OCI-LY1 (cell line): ENCODE results near the gene KLF7.

Experiments
- H2AFZ ChIP-seq: fragments of 200-600 bp; sonication (generic), shearing (Covaris generic); 2 replicates; pipeline ENCODE4 v1.6.0; 2014; ENCODE audit warnings: antibody characterized with exemption, mild to moderate bottlenecking, low read length
- H3F3A ChIP-seq: fragments of 200-600 bp; sonication (generic), shearing (Covaris generic); 2 replicates; pipeline ENCODE4 v1.6.0; 2014; ENCODE audit warnings: mild to moderate bottlenecking, antibody characterized with exemption, low read length, moderate library complexity; ENCODE audit not compliant: insufficient read depth
- H3K27ac ChIP-seq: fragments of 200-600 bp; sonication (generic); 2 replicates; pipeline ENCODE4 v1.5.1; 2014; ENCODE audit warnings: low read length, mixed run types, mild to moderate bottlenecking, low read depth; ENCODE audit not compliant: poor library complexity, severe bottlenecking
- H3K27me3 ChIP-seq: fragments of 200-600 bp; sonication (generic); 2 replicates; pipeline ENCODE4 v1.6.0; 2014; ENCODE audit warnings: antibody characterized with exemption, mild to moderate bottlenecking, low read length, moderate library complexity; ENCODE audit not compliant: insufficient read depth
- H3K36me3 ChIP-seq: fragments of 200-600 bp; sonication (generic); 2 replicates; pipeline ENCODE4 v1.6.1; 2014; ENCODE audit warnings: mild to moderate bottlenecking, antibody characterized with exemption, low read length, moderate library complexity, mixed read lengths; ENCODE audit not compliant: insufficient read depth
- H3K4me1 ChIP-seq: fragments of 200-600 bp; sonication (generic); 2 replicates; pipeline ENCODE4 v1.5.1; 2014; ENCODE audit warnings: mild to moderate bottlenecking, low read length, moderate library complexity; ENCODE audit not compliant: insufficient read depth, severe bottlenecking
- H3K4me2 ChIP-seq: fragments of 200-600 bp; sonication (generic), shearing (Covaris generic); 2 replicates; pipeline ENCODE4 v1.6.1; 2014; ENCODE audit warnings: low read length
- H3K4me3 ChIP-seq: fragments of 200-600 bp; sonication (generic); 2 replicates; pipeline ENCODE4 v1.5.1; 2014; ENCODE audit warnings: low read length, low read depth, mild to moderate bottlenecking, mixed read lengths; ENCODE audit not compliant: poor library complexity, severe bottlenecking
- H3K79me2 ChIP-seq: fragments of 200-600 bp; shearing (Covaris generic); 2 replicates; pipeline ENCODE4 v1.6.1; 2016; ENCODE audit warnings: mixed run types, low read length, mixed read lengths; ENCODE audit not compliant: insufficient read depth
- H3K9ac ChIP-seq: fragments of 200-600 bp; sonication (generic), shearing (Covaris generic); 2 replicates; pipeline ENCODE4 v1.6.1; 2014; ENCODE audit warnings: mild to moderate bottlenecking, low read length, mixed read lengths
- H3K9me2 ChIP-seq: fragments of 200-600 bp; sonication (generic), shearing (Covaris generic); 2 replicates; pipeline ENCODE4 v1.6.1; 2014; ENCODE audit warnings: low read depth, mild to moderate bottlenecking, low read length, mixed read lengths
- H3K9me3 ChIP-seq: fragments of 200-600 bp; shearing (Covaris generic); 2 replicates; pipeline ENCODE4 v1.6.1; 2014; ENCODE audit warnings: low read length, mixed read lengths
- H4K20me1 ChIP-seq: fragments of 200-600 bp; sonication (generic), shearing (Covaris generic); 2 replicates; pipeline ENCODE4 v1.6.0; 2016; ENCODE audit warnings: mild to moderate bottlenecking, low read length; ENCODE audit not compliant: insufficient read depth
- CTCF ChIP-seq: fragments of 200-600 bp; sonication (generic), shearing (Covaris generic); IDR thresholded peaks from 2 replicates; pipeline ENCODE4 v1.5.1; 2017; ENCODE audit warnings: mild to moderate bottlenecking, antibody characterized with exemption, low read length, moderate library complexity, mixed read lengths
- EZH2 ChIP-seq: fragments of 200-600 bp; sonication (generic), shearing (Covaris generic); IDR thresholded peaks from 2 replicates; pipeline ENCODE4 v1.8.0; 2017; ENCODE audit warnings: borderline replicate concordance, mixed run types, mild to moderate bottlenecking, antibody characterized with exemption, low read length, moderate library complexity, mixed read lengths

Gene KLF7

GRCh38 chr2:207128867-207129266 is 36.9 kb downstream of the KLF7 start:
- H3K27me3 ChIP-seq = no peaks in the 10 kb centered on the region

GRCh38 chr2:207126724-207127308 is 38.9 kb downstream of the KLF7 start:
- Histone ChIP-seq H2AFZ (no peak overlapping the region), H3K9ac (no peak overlapping the region), H3K36me3 (no peaks in the 10 kb centered on the region), H3K27ac (no peak overlapping the region), H3K9me2 (no peaks in the 10 kb centered on the region), H3K4me1 (no peaks in the 10 kb centered on the region), H3K79me2 (no peaks in the 10 kb centered on the region), H3K27me3 (no peaks in the 10 kb centered on the region), H4K20me1 (no peaks in the 10 kb centered on the region), H3K4me2 (no peak overlapping the region), H3K9me3 (no peaks in the 10 kb centered on the region), H3F3A (no peaks in the 10 kb centered on the region), H3K4me3 (no peak overlapping the region)
- TF ChIP-seq EZH2 = no peak
- no peak for TF ChIP-seq CTCF

More at GRCh38 chr2:207128867-207129266, 36.9 kb downstream of the KLF7 start:
- Histone ChIP-seq H3K4me3 (no peak overlapping the region), H3K9me2 (no peaks in the 10 kb centered on the region), H4K20me1 (no peaks in the 10 kb centered on the region), H3F3A (no peaks in the 10 kb centered on the region), H2AFZ (no peak overlapping the region), H3K9me3 (no peaks in the 10 kb centered on the region), H3K36me3 (no peaks in the 10 kb centered on the region), H3K27ac (no peak overlapping the region), H3K4me2 (no peak overlapping the region), H3K4me1 (no peaks in the 10 kb centered on the region), H3K79me2 (no peaks in the 10 kb centered on the region), H3K9ac (no peak overlapping the region)
- TF ChIP-seq CTCF (no peak), EZH2 (no peak)

- Histone ChIP-seq H3K36me3 (no peaks in the 10 kb centered on the region), H3K4me2 (no peak overlapping the region), H2AFZ (no peak overlapping the region), H3K4me3 (no peak overlapping the region), H3K79me2 (no peaks in the 10 kb centered on the region), H3K27ac (no peak overlapping the region), H3K9me3 (no peaks in the 10 kb centered on the region), H3K9me2 (no peaks in the 10 kb centered on the region), H3F3A (no peaks in the 10 kb centered on the region), H3K9ac (no peak overlapping the region), H3K27me3 (no peaks in the 10 kb centered on the region), H4K20me1 (no peaks in the 10 kb centered on the region), H3K4me1 (no peaks in the 10 kb centered on the region)
- TF ChIP-seq CTCF = no peak
- TF ChIP-seq EZH2 = no peak
Measured at GRCh38 chr2:207123776-207124391, 41.9 kb downstream of the KLF7 start.
